CD4-positive, alpha-beta T cell treated with Interleukin-15 for 1 hour (primary cell): Measurements from ENCODE around the gene TPRX1.
"Not testable (repeated sequence)": the region's sequence is repeated elsewhere in the genome, so short reads cannot be mapped to it uniquely, and the experiment has no call there.

Experiments
- DNase-seq: peaks from one replicate; pipeline ENCODE4 v3.0.0-alpha.2; 2020

The TPRX1 gene

GRCh38 chr19:47766359-47766620 lies 38.1 kb downstream of the TPRX1 start:
- DNase-seq: no peak

GRCh38 chr19:47765523-47766358 lies 38.6 kb downstream of the TPRX1 start:
- no peak for DNase-seq

GRCh38 chr19:47764705-47765104 lies 39.6 kb downstream of the TPRX1 start:
- DNase-seq: not testable (repeated sequence)

GRCh38 chr19:47762615-47763308 lies 41.6 kb downstream of the TPRX1 start:
- DNase-seq: no peak

GRCh38 chr19:47762151-47762550 lies 42.2 kb downstream of the TPRX1 start:
- no peak for DNase-seq

- DNase-seq: no peak
These were observed 42.8 kb downstream of the TPRX1 start for GRCh38 chr19:47761566-47761965.

- no peak for DNase-seq
These were observed 43.7 kb downstream of the TPRX1 start for GRCh38 chr19:47760632-47760999.

GRCh38 chr19:47758443-47758804 lies 45.9 kb downstream of the TPRX1 start:
- DNase-seq: no peak

- no peak for DNase-seq
These were observed 46.5 kb downstream of the TPRX1 start for GRCh38 chr19:47757617-47758442.

GRCh38 chr19:47756953-47757608 lies 47.3 kb downstream of the TPRX1 start:
- no peak for DNase-seq

- no peak for DNase-seq
These were observed 47.8 kb downstream of the TPRX1 start for GRCh38 chr19:47756627-47756929.

GRCh38 chr19:47755762-47756626 lies 48.4 kb downstream of the TPRX1 start:
- no peak for DNase-seq

- DNase-seq: no peak
These were observed 49.1 kb downstream of the TPRX1 start for GRCh38 chr19:47755065-47755761.

GRCh38 chr19:47754206-47755064 lies 49.9 kb downstream of the TPRX1 start:
- no peak for DNase-seq

GRCh38 chr19:47752440-47753211 lies 51.7 kb downstream of the TPRX1 start:
- DNase-seq: no peak
